H1 (cell line): Measurements from ENCODE around the gene GRIK2. TPM values are rescaled to one million over a fixed set of nuclear protein-coding genes. Genes with fewer than 3 reads are reported as not detected.

Experiments used
- CTBP2 ChIP-seq: IDR thresholded peaks from 2 replicates; pipeline ENCODE4 v1.7.0; 2011; ENCODE audit warnings: borderline replicate concordance, mild to moderate bottlenecking, moderate library complexity, mixed read lengths, low read length; ENCODE audit not compliant: insufficient read depth, insufficient read length
- E2F6 ChIP-seq: IDR thresholded peaks from 2 replicates; pipeline ENCODE4 v1.6.1; 2012; ENCODE audit warnings: inconsistent platforms
- JUN ChIP-seq: IDR thresholded peaks from 2 replicates; pipeline ENCODE4 v1.6.1; 2011; ENCODE audit warnings: low read depth, mild to moderate bottlenecking, improper control_type of control experiment, low read length
- NANOG ChIP-seq: IDR thresholded peaks from 2 replicates; pipeline ENCODE4 v1.6.1; 2011; ENCODE audit warnings: low read length, low read depth, mild to moderate bottlenecking, inconsistent platforms; ENCODE audit not compliant: insufficient read depth, poor library complexity, severe bottlenecking
- POU5F1 ChIP-seq: IDR thresholded peaks from 2 replicates; pipeline ENCODE4 v1.6.1; 2011; ENCODE audit warnings: low read depth, mild to moderate bottlenecking, low read length, moderate library complexity
- SP2 ChIP-seq: IDR thresholded peaks from 2 replicates; pipeline ENCODE4 v1.6.1; 2012; ENCODE audit warnings: mild to moderate bottlenecking, low read length, inconsistent platforms
- polyA plus RNA-seq, 7 experiments: library from polyadenylated mRNA; depleted of rRNA in 3 of 7; stranded (reverse) in 5 of 7; unstranded in 2 of 7; fragments of >200 nt in 5 of 7; fragments of 200-250 nt in 2 of 7; gene quantifications; 1 replicate in 5 of 7; 2 replicates in 1 of 7; 4 replicates in 1 of 7; pipeline versions ENCODE4 v1.2.1 to v1.2.3, GENCODE V29; 2011 to 2013; ENCODE audit warnings: missing spikeins in 2 of 7, mixed read lengths in 2 of 7
- total RNA-seq: library from RNA; stranded (reverse); fragmentation: NEBNext Ultra II Directional; extraction: Animal tissue kit (Norgen Biotek cat#: 25700); gene quantifications from 2 replicates; pipeline ENCODE4 v1.2.1, GENCODE V29; 2021

The GRIK2 gene
- total and polyA plus RNA-seq, 2 of the 8 experiments (the other 6 are each of a cell fraction or from before 2014, with no cell fraction given): 1.8 to 2.2 TPM

GRCh38 chr6:101760843-101761621, 367.5 kb downstream of the GRIK2 start (continued):
- no peak for TF ChIP-seq E2F6
- TF ChIP-seq CTBP2: no peak
- TF ChIP-seq SP2: no peak
- no peak for TF ChIP-seq POU5F1
- no peak for TF ChIP-seq JUN
- TF ChIP-seq NANOG: no peak
